H9 (cell line): Measurements from ENCODE around the gene NARS2. TPM values are rescaled to one million over a fixed set of nuclear protein-coding genes. Genes with fewer than 3 reads are reported as not detected.

ENCODE experiments used
- DNase-seq: peaks from one replicate; pipeline ENCODE4 v3.0.0-alpha.2; 2017
- H2AFZ ChIP-seq: one replicate; pipeline ENCODE4 v1.6.1; 2013; ENCODE audit warnings: mild to moderate bottlenecking, low read length, control low read depth, moderate library complexity
- H2AK5ac ChIP-seq: 2 replicates; pipeline ENCODE4 v1.6.1; 2013; ENCODE audit warnings: low read length, control low read depth, mixed read lengths; ENCODE audit not compliant: insufficient read length
- H2BK120ac ChIP-seq: one replicate; pipeline ENCODE4 v1.6.1; 2013; ENCODE audit warnings: low read depth, mild to moderate bottlenecking, low read length, control low read depth, inconsistent platforms; ENCODE audit not compliant: poor library complexity, severe bottlenecking
- H2BK12ac ChIP-seq: 2 replicates; pipeline ENCODE4 v1.6.1; 2013; ENCODE audit warnings: low read length, control low read depth, mixed read lengths, low read depth; ENCODE audit not compliant: insufficient read length
- H2BK15ac ChIP-seq: 2 replicates; pipeline ENCODE4 v1.6.1; 2013; ENCODE audit warnings: low read depth, low read length, control low read depth
- H2BK20ac ChIP-seq: one replicate; pipeline ENCODE4 v1.6.1; 2013; ENCODE audit warnings: low read depth, mild to moderate bottlenecking, low read length, control low read depth, inconsistent platforms; ENCODE audit not compliant: poor library complexity, severe bottlenecking
- H2BK5ac ChIP-seq: 2 replicates; pipeline ENCODE4 v1.6.1; 2013; ENCODE audit warnings: low read length, control low read depth, mixed read lengths; ENCODE audit not compliant: insufficient read length
- H3K14ac ChIP-seq: 2 replicates; pipeline ENCODE4 v1.6.1; 2013; ENCODE audit warnings: low read length, control low read depth; ENCODE audit not compliant: insufficient read depth
- H3K18ac ChIP-seq: 2 replicates; pipeline ENCODE4 v1.6.1; 2013; ENCODE audit warnings: low read depth, mild to moderate bottlenecking, mixed read lengths, low read length, control low read depth; ENCODE audit not compliant: insufficient read length
- H3K23ac ChIP-seq: 2 replicates; pipeline ENCODE4 v1.6.1; 2013; ENCODE audit warnings: low read length, control low read depth, mixed read lengths, low read depth; ENCODE audit not compliant: insufficient read length
- H3K23me2 ChIP-seq: 2 replicates; pipeline ENCODE4 v1.6.1; 2013; ENCODE audit warnings: low read depth, mild to moderate bottlenecking, mixed read lengths, low read length, control low read depth; ENCODE audit not compliant: insufficient read length, poor library complexity, severe bottlenecking
- H3K27ac ChIP-seq: 2 replicates; pipeline ENCODE4 v1.5.1; 2013; ENCODE audit warnings: low read length, control low read depth, mixed read lengths, low read depth; ENCODE audit not compliant: insufficient read length
- H3K27me3 ChIP-seq: 2 replicates; pipeline ENCODE4 v1.6.1; 2013; ENCODE audit warnings: low read length, control low read depth, inconsistent platforms; ENCODE audit not compliant: insufficient read depth
- H3K4ac ChIP-seq: 2 replicates; pipeline ENCODE4 v1.6.1; 2013; ENCODE audit warnings: low read depth, mild to moderate bottlenecking, control low read depth, inconsistent platforms, low read length, moderate library complexity
- H3K4me1 ChIP-seq: 2 replicates; pipeline ENCODE4 v1.6.1; 2013; ENCODE audit warnings: low read length, control low read depth, inconsistent platforms; ENCODE audit not compliant: insufficient read depth
- H3K4me2 ChIP-seq: 2 replicates; pipeline ENCODE4 v1.6.1; 2013; ENCODE audit warnings: low read length, control low read depth, mixed read lengths; ENCODE audit not compliant: insufficient read length, insufficient read depth
- H3K56ac ChIP-seq: 2 replicates; pipeline ENCODE4 v1.6.1; 2013; ENCODE audit warnings: low read depth, mild to moderate bottlenecking, mixed read lengths, low read length, control low read depth; ENCODE audit not compliant: insufficient read length
- H3K79me1 ChIP-seq: 2 replicates; pipeline ENCODE4 v1.6.1; 2013; ENCODE audit warnings: low read depth, mild to moderate bottlenecking, moderate library complexity, low read length, control low read depth, inconsistent platforms; ENCODE audit not compliant: insufficient read depth, poor library complexity, severe bottlenecking
- H3K79me2 ChIP-seq: 2 replicates; pipeline ENCODE4 v1.6.1; 2013; ENCODE audit warnings: low read length, control low read depth, inconsistent platforms; ENCODE audit not compliant: insufficient read depth
- H3K9ac ChIP-seq: 2 replicates; pipeline ENCODE4 v1.6.1; 2013; ENCODE audit warnings: low read length, control low read depth, mixed read lengths; ENCODE audit not compliant: insufficient read length; ENCODE audit errors: extremely low read depth
- H3K9me3 ChIP-seq: one replicate; pipeline ENCODE4 v1.6.1; 2013; ENCODE audit warnings: low read depth, low read length, inconsistent platforms; ENCODE audit not compliant: control insufficient read depth
- H3T11ph ChIP-seq: one replicate; pipeline ENCODE4 v1.6.1; 2013; ENCODE audit warnings: mild to moderate bottlenecking, low read length, control low read depth, inconsistent platforms
- H4K20me1 ChIP-seq: one replicate; pipeline ENCODE4 v1.6.1; 2013; ENCODE audit not compliant: control insufficient read depth, insufficient read length, insufficient read depth
- H4K5ac ChIP-seq: 2 replicates; pipeline ENCODE4 v1.6.1; 2013; ENCODE audit warnings: low read depth, mild to moderate bottlenecking, mixed read lengths, low read length, control low read depth; ENCODE audit not compliant: insufficient read length
- H4K8ac ChIP-seq: replicated peaks from 2 replicates; pipeline ENCODE4 v1.6.1; 2013; ENCODE audit warnings: low read length, control low read depth, mixed read lengths, low read depth; ENCODE audit not compliant: insufficient read length
- H4K91ac ChIP-seq: 2 replicates; pipeline ENCODE4 v1.6.1; 2013; ENCODE audit warnings: low read depth, mild to moderate bottlenecking, moderate library complexity, mixed read lengths, low read length, control low read depth; ENCODE audit not compliant: insufficient read length
- H3K27ac Mint-ChIP-seq, 3 experiments: 2 replicates in 2 of 3; 3 replicates in 1 of 3; pipeline ENCODE4 v1.8.0; 2020 to 2021; ENCODE audit warnings: mixed read lengths in 3 of 3, mild to moderate bottlenecking in 1 of 3, moderate library complexity in 1 of 3
- H3K27me3 Mint-ChIP-seq: 2 replicates; pipeline ENCODE4 v1.8.0; 2021; ENCODE audit warnings: low read depth, mild to moderate bottlenecking, moderate library complexity, mixed read lengths
- H3K36me3 Mint-ChIP-seq, 3 experiments: 2 replicates in 2 of 3; 3 replicates in 1 of 3; pipeline ENCODE4 v1.8.0; 2020 to 2021; ENCODE audit warnings: low read depth in 3 of 3, mixed read lengths in 3 of 3; ENCODE audit not compliant: insufficient read depth in 1 of 3
- H3K4me1 Mint-ChIP-seq, 2 experiments: 2 replicates each; pipeline ENCODE4 v1.8.0; 2020; ENCODE audit warnings: mixed read lengths in 2 of 2
- H3K4me3 Mint-ChIP-seq, 2 experiments: 2 replicates in 1 of 2; 3 replicates in 1 of 2; pipeline ENCODE4 v1.8.0; 2020 to 2021; ENCODE audit warnings: mild to moderate bottlenecking in 2 of 2, mixed read lengths in 2 of 2, moderate library complexity in 1 of 2
- H3K9me3 Mint-ChIP-seq, 2 experiments: 2 replicates in 1 of 2; 3 replicates in 1 of 2; pipeline ENCODE4 v1.8.0; 2020; ENCODE audit warnings: mild to moderate bottlenecking in 2 of 2, mixed read lengths in 2 of 2, moderate library complexity in 1 of 2
- WGBS: extraction: QIAGEN DNeasy Blood & Tissue Kit; methylation state at CpG from one replicate; pipeline ENCODE4 v1.1.7; 2013; ENCODE audit warnings: missing lambda C conversion rate, low lambda C conversion rate, mixed read lengths; ENCODE audit not compliant: insufficient read length; ENCODE audit errors: extremely low coverage; 5-methylcytosine and 5-hydroxymethylcytosine counted together
- total RNA-seq: library from RNA; stranded (reverse); gene quantifications from 2 replicates; pipeline ENCODE4 v1.2.1, GENCODE V29; 2021
- TF ChIP-seq, protein P1 (sequence below): fragments of 200-600 bp; sonication (generic); conservative IDR thresholded peaks from 3 replicates; pipeline ENCODE4 v1.8.0; 2021; ENCODE audit warnings: antibody characterized with exemption, mild to moderate bottlenecking

NARS2 gene
- total RNA-seq, 1 experiment from 2014 or later: 29.7 TPM

- no peaks in the 10 kb centered on the region for H3K23me2 ChIP-seq
- H3K4me1 ChIP-seq: no peaks in the 10 kb centered on the region
- no peak overlapping the region for H3K56ac ChIP-seq
- H3K14ac ChIP-seq: no peak overlapping the region
- H4K91ac ChIP-seq: no peak overlapping the region
- H3K27ac Mint-ChIP-seq: no peak overlapping the region
- no peaks in the 10 kb centered on the region for H3K79me2 ChIP-seq
- H3K79me1 ChIP-seq: no peaks in the 10 kb centered on the region
- no peak for DNase-seq
- no peaks in the 10 kb centered on the region for H3K27me3 ChIP-seq
- peaks cover 7 to 10% (median 8%) of the 10 kb centered on the region in 3 experiments; a peak in 6 of 7 replicates for H3K36me3 Mint-ChIP-seq
- no peaks in the 10 kb centered on the region for H4K20me1 ChIP-seq
- no peak overlapping the region for H2BK12ac ChIP-seq
- no peak overlapping the region for H2AFZ ChIP-seq
- no peak overlapping the region for H3K23ac ChIP-seq
- H3K9ac ChIP-seq: no peak overlapping the region
- H2AK5ac ChIP-seq: no peak overlapping the region
- H3K27me3 Mint-ChIP-seq: peaks cover 10% of the 10 kb centered on the region
- no peak overlapping the region for H4K8ac ChIP-seq
- H3K4me3 Mint-ChIP-seq: no peak overlapping the region
- H3K4me1 Mint-ChIP-seq: no peaks in the 10 kb centered on the region
- no peak overlapping the region for H3K4me2 ChIP-seq
- H3K4ac ChIP-seq: no peak overlapping the region
- peaks cover 19 to 22% of the 10 kb centered on the region in 2 experiments for H3K9me3 Mint-ChIP-seq
- H2BK5ac ChIP-seq: no peak overlapping the region
- H3K9me3 ChIP-seq: no peaks in the 10 kb centered on the region
- TF ChIP-seq, protein P1, sequence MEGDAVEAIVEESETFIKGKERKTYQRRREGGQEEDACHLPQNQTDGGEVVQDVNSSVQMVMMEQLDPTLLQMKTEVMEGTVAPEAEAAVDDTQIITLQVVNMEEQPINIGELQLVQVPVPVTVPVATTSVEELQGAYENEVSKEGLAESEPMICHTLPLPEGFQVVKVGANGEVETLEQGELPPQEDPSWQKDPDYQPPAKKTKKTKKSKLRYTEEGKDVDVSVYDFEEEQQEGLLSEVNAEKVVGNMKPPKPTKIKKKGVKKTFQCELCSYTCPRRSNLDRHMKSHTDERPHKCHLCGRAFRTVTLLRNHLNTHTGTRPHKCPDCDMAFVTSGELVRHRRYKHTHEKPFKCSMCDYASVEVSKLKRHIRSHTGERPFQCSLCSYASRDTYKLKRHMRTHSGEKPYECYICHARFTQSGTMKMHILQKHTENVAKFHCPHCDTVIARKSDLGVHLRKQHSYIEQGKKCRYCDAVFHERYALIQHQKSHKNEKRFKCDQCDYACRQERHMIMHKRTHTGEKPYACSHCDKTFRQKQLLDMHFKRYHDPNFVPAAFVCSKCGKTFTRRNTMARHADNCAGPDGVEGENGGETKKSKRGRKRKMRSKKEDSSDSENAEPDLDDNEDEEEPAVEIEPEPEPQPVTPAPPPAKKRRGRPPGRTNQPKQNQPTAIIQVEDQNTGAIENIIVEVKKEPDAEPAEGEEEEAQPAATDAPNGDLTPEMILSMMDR: no peak
- no peak overlapping the region for H2BK20ac ChIP-seq
- no peak overlapping the region for H3K27ac ChIP-seq
- H3T11ph ChIP-seq: no peak overlapping the region
- H2BK120ac ChIP-seq: no peak overlapping the region
- WGBS: no CpG with 5 or more reads among the region's 5 CpGs
- no peak overlapping the region for H3K18ac ChIP-seq
- no peak overlapping the region for H4K5ac ChIP-seq
- no peak overlapping the region for H2BK15ac ChIP-seq
These were observed 48.0 kb upstream of the NARS2 start for GRCh38 chr11:78622666-78623065.
